ENCODE data around the gene FAM53B.

Gene FAM53B

DNA sequence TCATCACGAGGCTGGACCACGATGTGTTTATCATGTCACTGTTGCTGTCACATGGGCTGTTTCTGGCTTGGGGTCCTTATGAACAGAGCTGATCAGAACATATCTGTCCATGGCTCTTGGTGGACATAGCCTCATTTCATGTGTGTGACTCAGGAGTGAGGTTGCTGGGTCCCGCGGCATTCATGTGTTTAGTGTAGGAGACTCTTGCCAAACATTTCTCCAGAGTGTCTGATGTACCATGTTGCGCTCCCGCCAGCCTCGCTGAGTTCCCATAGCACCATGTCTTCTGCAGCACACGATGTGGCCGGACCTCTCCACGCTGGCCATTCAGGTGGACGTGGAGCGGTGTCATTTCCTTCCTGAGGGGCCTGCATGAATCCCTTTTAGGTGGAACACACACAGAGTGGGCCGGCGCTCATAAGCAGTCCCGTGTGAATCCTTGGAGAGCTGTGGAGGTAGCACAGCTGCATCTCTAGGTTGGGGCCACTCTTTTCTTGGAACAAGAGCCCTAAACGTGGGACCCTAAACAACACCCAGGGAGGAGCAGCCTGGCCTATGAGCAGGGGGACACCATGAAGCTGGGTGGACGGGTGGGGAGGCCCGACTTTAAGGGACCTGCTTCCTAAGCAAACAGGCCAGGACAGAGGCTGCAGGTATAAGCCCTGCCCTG lies 147.9 kb downstream of the FAM53B start:
- Histone ChIP-seq H3K27ac (ENCODE audit: low read length) (no peak overlapping the region), H3K9ac (ENCODE audit: low read length) (no peak overlapping the region)

DNA sequence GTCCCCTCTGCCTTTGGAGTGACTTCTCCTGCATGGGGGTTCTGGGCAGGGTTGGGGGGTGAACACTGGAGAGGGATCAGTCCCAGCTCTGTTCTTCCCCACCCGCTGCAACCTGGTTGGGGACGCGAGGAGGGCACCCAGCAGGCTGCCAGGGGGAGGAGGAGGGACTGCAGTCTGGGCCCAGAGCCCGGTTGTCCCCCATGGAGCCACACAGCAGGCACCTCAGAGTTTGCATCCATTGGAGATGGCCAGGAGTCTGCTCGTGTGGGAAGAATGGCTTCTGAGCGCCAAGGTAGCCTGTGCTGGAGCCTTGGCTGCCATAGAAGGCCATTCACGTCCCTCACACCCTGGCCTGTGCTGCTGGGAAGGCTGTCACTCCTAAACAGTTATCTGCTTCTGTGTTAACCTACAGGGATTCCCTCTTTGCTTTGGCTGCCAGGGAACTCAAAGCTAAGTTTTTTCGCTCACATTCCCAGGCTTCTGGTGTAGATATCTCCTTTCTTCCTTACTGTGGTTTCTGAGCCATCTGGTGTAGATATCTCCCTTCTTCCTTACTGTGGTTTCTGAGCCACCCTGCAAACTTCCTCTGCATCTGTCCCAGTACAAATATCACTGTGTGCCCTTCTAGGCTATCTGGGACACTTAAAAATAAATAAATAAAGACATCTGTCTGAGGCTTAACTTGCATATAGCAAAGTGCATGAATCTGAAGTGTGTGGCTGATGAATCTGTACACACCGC lies 148.9 kb downstream of the FAM53B start:
- no peaks in the 10 kb centered on the region for H3K4me1 ChIP-seq (ENCODE audit: control insufficient read depth, low read depth, low read length)
- H3K9me3 ChIP-seq (ENCODE audit: control insufficient read depth, low read depth, low read length): no peaks in the 10 kb centered on the region
- H3K36me3 ChIP-seq (ENCODE audit: control insufficient read depth, low read depth, low read length): no peaks in the 10 kb centered on the region
- H3K9ac ChIP-seq (ENCODE audit: low read length): no peak overlapping the region
- H3K27me3 ChIP-seq (ENCODE audit: control insufficient read depth, insufficient read depth, low read length): no peaks in the 10 kb centered on the region
- no peak overlapping the region for H3K27ac ChIP-seq (ENCODE audit: low read length)
- H3K4me3 ChIP-seq (ENCODE audit: low read length): no peak overlapping the region

More for the DNA sequence above, 147.9 kb downstream of the FAM53B start:
- H3K4me1 ChIP-seq (ENCODE audit: control insufficient read depth, low read depth, low read length): no peaks in the 10 kb centered on the region
- no peaks in the 10 kb centered on the region for H3K36me3 ChIP-seq (ENCODE audit: control insufficient read depth, low read depth, low read length)
- H3K4me3 ChIP-seq (ENCODE audit: low read length): no peak overlapping the region
- H3K9me3 ChIP-seq (ENCODE audit: control insufficient read depth, low read depth, low read length): no peaks in the 10 kb centered on the region
- no peaks in the 10 kb centered on the region for H3K27me3 ChIP-seq (ENCODE audit: control insufficient read depth, insufficient read depth, low read length)

DNA sequence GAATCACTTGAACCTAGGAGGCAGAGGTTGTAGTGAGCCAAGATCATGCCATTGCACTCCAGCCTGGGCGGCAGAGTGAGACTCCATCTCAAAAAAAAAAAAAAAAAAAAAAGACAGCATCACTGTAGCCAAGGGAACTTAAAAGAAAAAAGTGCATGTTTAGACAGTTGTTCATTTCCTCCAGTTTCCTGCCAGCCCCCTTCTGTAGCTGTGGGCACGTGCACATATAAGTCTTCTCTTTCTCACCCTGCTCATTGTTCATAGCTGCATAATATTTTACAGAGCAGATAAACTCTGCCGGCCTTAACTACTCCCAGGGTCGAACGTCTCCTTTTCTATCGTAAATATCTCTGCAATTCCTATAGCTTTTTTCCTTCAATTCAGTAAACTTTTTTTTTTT lies 149.9 kb downstream of the FAM53B start:
- Histone ChIP-seq H3K9ac (ENCODE audit: low read length) (no peak overlapping the region), H3K4me3 (ENCODE audit: low read length) (no peak overlapping the region), H3K36me3 (ENCODE audit: control insufficient read depth, low read depth, low read length) (no peaks in the 10 kb centered on the region), H3K9me3 (ENCODE audit: control insufficient read depth, low read depth, low read length) (no peaks in the 10 kb centered on the region), H3K4me1 (ENCODE audit: control insufficient read depth, low read depth, low read length) (no peaks in the 10 kb centered on the region), H3K27ac (ENCODE audit: low read length) (no peak overlapping the region), H3K27me3 (ENCODE audit: control insufficient read depth, insufficient read depth, low read length) (no peaks in the 10 kb centered on the region)

DNA sequence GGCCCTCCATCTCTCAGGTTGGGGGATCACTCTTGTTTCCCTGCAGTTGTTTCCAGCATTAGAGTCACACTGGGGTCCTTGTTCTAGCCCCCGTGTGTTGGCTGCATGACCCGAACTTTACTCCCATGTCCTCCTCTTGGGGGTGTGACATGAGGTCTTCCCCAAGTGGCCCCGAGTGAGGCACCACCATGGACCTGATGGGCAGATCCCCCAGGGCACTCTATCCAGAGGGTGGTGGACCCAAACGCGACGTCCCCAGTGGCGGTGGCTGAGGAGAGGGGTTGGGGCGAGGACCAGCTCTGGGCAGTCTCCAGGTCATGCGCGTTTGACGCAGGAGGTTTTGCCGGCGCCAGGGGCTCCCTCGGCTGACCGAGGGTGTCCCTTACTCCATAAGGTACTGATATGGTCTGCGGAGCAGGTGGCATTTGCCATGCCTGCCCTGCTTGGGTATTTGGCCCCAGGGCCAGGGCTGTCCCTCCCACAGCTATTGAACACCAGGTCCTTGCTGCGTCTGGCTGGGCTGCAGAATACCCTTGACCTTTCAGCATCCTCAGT lies 150.7 kb downstream of the FAM53B start:
- Histone ChIP-seq H3K27ac (ENCODE audit: low read length) (no peak overlapping the region), H3K4me1 (ENCODE audit: control insufficient read depth, low read depth, low read length) (no peaks in the 10 kb centered on the region), H3K36me3 (ENCODE audit: control insufficient read depth, low read depth, low read length) (no peaks in the 10 kb centered on the region), H3K27me3 (ENCODE audit: control insufficient read depth, insufficient read depth, low read length) (no peaks in the 10 kb centered on the region), H3K9me3 (ENCODE audit: control insufficient read depth, low read depth, low read length) (no peaks in the 10 kb centered on the region), H3K9ac (ENCODE audit: low read length) (no peak overlapping the region), H3K4me3 (ENCODE audit: low read length) (no peak overlapping the region)

DNA sequence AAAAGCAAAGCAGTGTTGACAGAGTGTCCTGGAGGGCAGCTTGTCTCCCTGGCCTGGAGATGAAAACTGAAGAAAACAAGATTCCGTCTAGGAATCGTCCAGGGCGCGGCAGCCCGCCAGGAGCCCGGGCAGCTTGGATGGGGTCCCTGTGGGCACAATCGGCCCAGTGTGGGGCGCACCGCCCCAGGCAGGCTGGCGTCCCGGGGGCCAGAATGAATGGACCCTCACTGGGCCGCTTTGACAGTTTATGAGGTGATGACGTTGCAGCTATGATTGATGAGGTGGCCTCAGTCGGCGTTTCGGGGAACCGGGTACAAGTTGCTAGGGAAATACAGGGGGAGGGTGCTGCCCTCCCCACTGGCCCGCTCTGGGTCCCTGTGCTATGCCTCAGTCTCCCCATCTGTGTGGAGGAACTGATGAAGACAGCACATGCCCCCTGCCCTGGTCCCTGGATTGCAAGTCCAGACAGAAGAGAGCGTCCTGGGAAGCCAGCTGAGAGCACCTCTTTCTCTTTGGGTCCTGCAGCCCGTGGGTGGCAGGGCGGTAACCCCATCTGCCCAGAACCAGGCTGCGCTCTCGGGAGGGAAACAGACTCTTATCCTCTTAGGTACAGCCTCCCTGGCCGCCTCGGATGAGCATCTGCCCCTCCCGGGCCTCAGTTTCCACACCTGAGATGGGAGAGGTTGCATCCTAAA lies 151.3 kb downstream of the FAM53B start:
- Histone ChIP-seq H3K4me1 (ENCODE audit: control insufficient read depth, low read depth, low read length) (no peaks in the 10 kb centered on the region), H3K27ac (ENCODE audit: low read length) (no peak overlapping the region), H3K9ac (ENCODE audit: low read length) (no peak overlapping the region), H3K9me3 (ENCODE audit: control insufficient read depth, low read depth, low read length) (no peaks in the 10 kb centered on the region), H3K4me3 (ENCODE audit: low read length) (no peak overlapping the region), H3K27me3 (ENCODE audit: control insufficient read depth, insufficient read depth, low read length) (no peaks in the 10 kb centered on the region), H3K36me3 (ENCODE audit: control insufficient read depth, low read depth, low read length) (no peaks in the 10 kb centered on the region)

DNA sequence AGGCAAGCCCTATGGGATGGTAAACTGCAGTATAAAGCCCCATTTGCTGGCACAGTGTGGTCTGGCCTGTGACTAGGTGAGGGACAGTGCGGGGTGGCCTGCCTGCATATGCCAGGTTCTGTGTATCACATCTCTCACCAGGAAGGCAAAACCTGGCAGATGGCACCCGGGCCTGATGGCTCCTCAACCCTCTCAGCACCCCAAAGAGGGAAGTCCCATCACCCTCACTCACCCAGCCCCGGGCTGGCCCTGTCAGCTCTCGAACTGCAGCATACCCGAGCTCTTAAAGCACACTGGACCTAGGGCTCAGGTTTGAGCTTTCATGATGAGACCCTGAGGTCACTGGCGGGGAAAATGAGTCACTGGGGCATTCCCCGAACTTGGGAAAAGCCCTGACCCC lies 152.1 kb downstream of the FAM53B start:
- H3K4me1 ChIP-seq (ENCODE audit: control insufficient read depth, low read depth, low read length): no peaks in the 10 kb centered on the region
- H3K4me3 ChIP-seq (ENCODE audit: low read length): no peak overlapping the region
- H3K36me3 ChIP-seq (ENCODE audit: control insufficient read depth, low read depth, low read length): no peaks in the 10 kb centered on the region
- no peaks in the 10 kb centered on the region for H3K27me3 ChIP-seq (ENCODE audit: control insufficient read depth, insufficient read depth, low read length)
- H3K9ac ChIP-seq (ENCODE audit: low read length): no peak overlapping the region
- no peak overlapping the region for H3K27ac ChIP-seq (ENCODE audit: low read length)
- no peaks in the 10 kb centered on the region for H3K9me3 ChIP-seq (ENCODE audit: control insufficient read depth, low read depth, low read length)

DNA sequence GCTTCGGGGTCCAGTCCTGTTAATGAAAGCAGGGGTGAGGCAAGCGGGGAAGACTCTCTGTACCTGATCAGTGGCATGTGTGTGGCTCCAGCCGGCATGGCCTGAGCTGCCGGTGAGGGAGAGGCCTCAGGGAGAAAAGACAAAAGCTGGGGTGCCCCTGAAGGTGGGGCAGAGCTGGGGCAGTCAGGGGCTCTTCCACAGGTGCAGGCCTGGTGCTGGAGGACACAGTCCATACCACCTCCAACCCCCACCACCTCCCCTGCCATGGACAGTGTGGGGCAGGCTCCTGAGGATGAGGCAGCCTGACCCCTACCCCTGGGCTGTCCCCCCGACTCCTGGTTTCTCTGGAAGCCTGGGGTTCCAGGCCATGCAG lies 153.1 kb downstream of the FAM53B start:
- Histone ChIP-seq H3K9me3 (ENCODE audit: control insufficient read depth, low read depth, low read length) (no peaks in the 10 kb centered on the region), H3K4me3 (ENCODE audit: low read length) (no peak overlapping the region), H3K27me3 (ENCODE audit: control insufficient read depth, insufficient read depth, low read length) (no peaks in the 10 kb centered on the region), H3K36me3 (ENCODE audit: control insufficient read depth, low read depth, low read length) (no peaks in the 10 kb centered on the region), H3K27ac (ENCODE audit: low read length) (no peak overlapping the region), H3K9ac (ENCODE audit: low read length) (no peak overlapping the region), H3K4me1 (ENCODE audit: control insufficient read depth, low read depth, low read length) (no peaks in the 10 kb centered on the region)

DNA sequence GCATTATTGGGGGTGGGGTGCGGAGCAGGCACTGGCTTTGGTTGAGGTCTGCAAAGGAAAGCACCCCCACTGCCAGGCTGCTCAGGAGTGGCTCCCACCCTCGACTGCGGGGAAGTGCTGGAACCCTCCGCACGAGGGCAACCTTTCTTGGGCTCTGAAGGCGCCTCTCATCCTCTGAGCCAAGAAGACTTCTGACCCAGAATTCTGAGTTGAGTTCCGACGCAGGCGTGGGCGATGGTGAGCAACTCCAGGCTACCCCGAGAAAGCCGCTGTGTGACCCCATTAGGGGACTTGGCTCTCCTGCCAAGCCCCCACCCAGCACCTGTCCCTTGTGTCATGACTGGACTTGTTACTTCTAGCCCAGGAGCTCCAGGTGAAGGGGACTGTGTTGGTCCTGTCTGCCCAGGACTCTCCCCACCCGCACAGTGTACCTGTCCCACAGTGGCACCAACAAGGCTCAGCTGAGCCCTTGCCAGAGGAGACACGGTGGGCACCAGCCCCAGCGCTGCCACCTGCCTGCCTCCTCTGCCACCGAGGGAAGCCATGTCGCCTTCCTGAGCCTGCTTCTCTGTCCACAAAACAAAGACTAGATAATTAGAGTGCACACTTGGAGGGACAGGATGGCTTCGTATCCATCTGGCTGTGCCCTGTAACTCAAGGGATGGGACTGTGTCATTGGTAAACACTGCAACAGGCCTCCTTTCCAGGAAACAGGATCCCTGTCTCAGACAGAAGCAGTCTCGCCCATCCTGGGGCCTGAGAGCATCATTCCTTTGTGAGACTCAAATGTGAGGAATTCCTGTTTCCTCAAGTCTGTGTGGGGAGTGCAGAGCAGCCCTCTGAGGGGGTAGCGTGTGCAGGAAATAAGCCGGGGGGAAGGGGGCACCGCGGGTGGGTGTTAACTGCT lies 153.7 kb downstream of the FAM53B start:
- Histone ChIP-seq H3K36me3 (ENCODE audit: control insufficient read depth, low read depth, low read length) (no peaks in the 10 kb centered on the region), H3K9ac (ENCODE audit: low read length) (no peak overlapping the region), H3K4me3 (ENCODE audit: low read length) (no peak overlapping the region), H3K27ac (ENCODE audit: low read length) (no peak overlapping the region), H3K27me3 (ENCODE audit: control insufficient read depth, insufficient read depth, low read length) (no peaks in the 10 kb centered on the region), H3K4me1 (ENCODE audit: control insufficient read depth, low read depth, low read length) (no peaks in the 10 kb centered on the region), H3K9me3 (ENCODE audit: control insufficient read depth, low read depth, low read length) (no peaks in the 10 kb centered on the region)

DNA sequence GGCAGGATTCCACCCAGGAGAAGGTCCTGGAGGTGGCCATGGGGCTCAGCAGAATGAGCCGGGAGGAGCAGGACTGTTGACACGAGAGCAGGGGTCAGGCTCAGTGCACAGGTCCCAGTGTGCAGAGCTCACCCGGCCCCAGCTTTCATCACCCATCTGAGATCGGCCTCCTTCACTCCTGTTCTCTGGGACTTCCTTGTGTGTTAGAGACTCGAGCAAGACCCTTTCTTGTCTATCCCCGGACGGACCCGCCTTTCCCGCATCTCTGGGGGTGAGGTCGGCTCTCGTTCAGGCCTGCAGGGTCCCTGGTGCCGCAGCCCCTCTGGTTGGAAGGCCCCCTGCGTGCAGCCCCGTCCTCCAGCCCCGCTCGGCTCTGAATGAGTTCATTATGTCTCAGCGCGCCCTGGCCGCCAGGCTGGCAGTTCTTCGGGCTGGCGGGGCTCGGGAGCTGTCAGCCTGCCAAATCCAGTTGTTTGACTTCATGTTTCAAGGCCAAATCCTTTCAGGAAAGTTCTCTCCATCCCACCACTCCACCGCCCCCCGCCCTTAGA lies 154.6 kb downstream of the FAM53B start:
- Histone ChIP-seq H3K36me3 (ENCODE audit: control insufficient read depth, low read depth, low read length) (no peaks in the 10 kb centered on the region), H3K27ac (ENCODE audit: low read length) (no peak overlapping the region), H3K4me3 (ENCODE audit: low read length) (no peak overlapping the region), H3K9ac (ENCODE audit: low read length) (no peak overlapping the region), H3K9me3 (ENCODE audit: control insufficient read depth, low read depth, low read length) (no peaks in the 10 kb centered on the region), H3K4me1 (ENCODE audit: control insufficient read depth, low read depth, low read length) (no peaks in the 10 kb centered on the region), H3K27me3 (ENCODE audit: control insufficient read depth, insufficient read depth, low read length) (no peaks in the 10 kb centered on the region)

DNA sequence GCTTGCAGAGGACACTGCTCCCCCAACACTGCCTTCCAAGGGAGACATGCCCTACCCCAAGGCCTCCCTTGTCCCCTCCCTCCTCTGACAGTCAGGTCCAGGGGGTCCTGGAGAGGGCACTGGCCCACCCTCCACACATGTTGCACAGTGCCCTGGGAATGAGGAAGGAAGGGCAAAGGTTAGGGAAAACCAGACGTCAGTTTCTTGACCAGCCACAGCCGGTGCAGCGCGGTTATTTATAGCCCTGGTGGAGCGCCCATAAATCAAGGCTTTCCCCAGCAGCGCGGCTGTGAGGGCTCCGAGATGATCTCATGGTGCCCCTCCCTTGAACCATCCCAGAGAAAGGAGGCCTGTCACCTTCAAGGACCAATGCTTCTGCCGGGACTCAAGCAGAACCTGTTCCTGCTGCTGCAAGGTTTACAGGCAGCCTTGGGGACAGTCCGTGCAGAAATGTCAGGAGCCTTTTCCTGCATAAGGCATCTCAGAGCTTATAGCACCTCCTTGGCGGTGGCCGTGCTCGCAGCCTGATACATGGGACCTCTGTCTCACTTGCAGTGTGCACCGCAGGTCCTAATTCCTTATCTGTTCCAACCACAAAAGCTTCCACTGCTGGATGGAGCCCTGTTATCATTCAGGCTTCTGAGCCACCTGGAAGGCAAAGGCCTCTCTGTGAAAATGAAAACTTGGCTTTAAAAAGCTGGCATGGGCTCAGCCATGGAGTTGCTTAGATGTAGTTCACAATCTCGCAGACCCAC lies 155.3 kb downstream of the FAM53B start:
- Histone ChIP-seq H3K36me3 (ENCODE audit: control insufficient read depth, low read depth, low read length) (no peaks in the 10 kb centered on the region), H3K27ac (ENCODE audit: low read length) (no peak overlapping the region), H3K27me3 (ENCODE audit: control insufficient read depth, insufficient read depth, low read length) (no peaks in the 10 kb centered on the region), H3K4me3 (ENCODE audit: low read length) (no peak overlapping the region), H3K4me1 (ENCODE audit: control insufficient read depth, low read depth, low read length) (no peaks in the 10 kb centered on the region), H3K9me3 (ENCODE audit: control insufficient read depth, low read depth, low read length) (no peaks in the 10 kb centered on the region), H3K9ac (ENCODE audit: low read length) (no peak overlapping the region)

Data from iPS-18a (cell line).